ENCODE results near the gene BTNL2. TPM values are rescaled to one million over a fixed set of nuclear protein-coding genes. Genes with fewer than 3 reads are reported as not detected.
A peak's percentile ranks its signal among the peaks of the same experiment; 100 is the strongest.
"Not testable (repeated sequence)": the region's sequence is repeated elsewhere in the genome, so short reads cannot be mapped to it uniquely, and the experiment has no call there.

BTNL2 gene
- total and polyA plus RNA-seq, 12 donors: 0.31 TPM; not detected in 11

- peak in 2 of 7 donors; percentile 37 to 49 for DNase-seq
- TF ChIP-seq POLR2A (IDR thresholded peaks at IDR 0.05) (no peak), CTCF (IDR thresholded peaks at IDR 0.05) (no peak)
- no peak overlapping the region for H3K4me3 ChIP-seq
- no peaks in the 10 kb centered on the region for H3K36me3 ChIP-seq (replicated peaks in 1 of 2)
- H3K9me3 ChIP-seq (replicated peaks in 1 of 3): no peaks in the 10 kb centered on the region
- intact Hi-C loops (cut with DNase I): no loop called here
- no peaks in the 10 kb centered on the region for H3K4me1 ChIP-seq (replicated peaks in 1 of 2)
- H3K27ac ChIP-seq: no peak overlapping the region
- WGBS, 4 donors: 31 to 34% (median 33%) methylated on average over 3 of the region's 3 CpGs
- H3K27me3 ChIP-seq: peaks cover 3% of the 10 kb centered on the region
Measured at GRCh38 chr6:32369660-32370059, 37.3 kb downstream of the BTNL2 start.

- H3K4me1 ChIP-seq (replicated peaks in 1 of 2): no peaks in the 10 kb centered on the region
- H3K27me3 ChIP-seq: peaks cover 3% of the 10 kb centered on the region
- H3K9me3 ChIP-seq (replicated peaks in 1 of 3): no peaks in the 10 kb centered on the region
- intact Hi-C loops (cut with DNase I): no loop called here
- WGBS, 4 donors: 64 to 91% (median 89%) methylated on average over 3 of the region's 3 CpGs
- no peak overlapping the region for H3K4me3 ChIP-seq
- TF ChIP-seq CTCF (IDR thresholded peaks at IDR 0.05) (no peak), POLR2A (IDR thresholded peaks at IDR 0.05) (no peak)
- no peak overlapping the region for H3K27ac ChIP-seq
- no peak for DNase-seq
- H3K36me3 ChIP-seq (replicated peaks in 1 of 2): no peaks in the 10 kb centered on the region
Measured at GRCh38 chr6:32367644-32368043, 39.3 kb downstream of the BTNL2 start.

DNA sequence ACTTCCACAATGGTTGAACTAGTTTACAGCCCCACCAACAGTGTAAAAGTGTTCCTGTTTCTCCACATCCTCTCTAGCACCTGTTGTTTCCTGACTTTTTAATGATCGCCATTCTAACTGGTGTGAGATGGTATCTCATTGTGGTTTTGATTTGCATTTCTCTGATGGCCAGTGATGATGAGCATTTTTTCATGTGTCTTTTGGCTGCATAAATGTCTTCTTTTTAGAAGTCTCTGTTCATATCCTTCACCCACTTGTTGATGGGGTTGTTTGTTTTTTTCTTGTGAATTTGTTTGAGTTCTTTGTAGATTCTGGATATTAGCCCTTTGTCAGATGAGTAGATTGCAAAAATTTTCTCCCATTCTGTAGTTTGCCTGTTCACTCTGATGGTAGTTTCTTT is 47.8 kb downstream of the BTNL2 start:
- intact Hi-C loops (cut with DNase I); H3K4me3 ChIP-seq; H3K27ac ChIP-seq; DNase-seq; H3K9me3 ChIP-seq (replicated peaks in 1 of 3); H3K27me3 ChIP-seq; H3K36me3 ChIP-seq (replicated peaks in 1 of 2); H3K4me1 ChIP-seq (replicated peaks in 1 of 2): not testable (repeated sequence)
- 60 to 78% methylated on average over 1 of the region's 1 CpG; no CpG with 5 or more reads in 2 of the 4 donors for WGBS, 4 donors

DNA sequence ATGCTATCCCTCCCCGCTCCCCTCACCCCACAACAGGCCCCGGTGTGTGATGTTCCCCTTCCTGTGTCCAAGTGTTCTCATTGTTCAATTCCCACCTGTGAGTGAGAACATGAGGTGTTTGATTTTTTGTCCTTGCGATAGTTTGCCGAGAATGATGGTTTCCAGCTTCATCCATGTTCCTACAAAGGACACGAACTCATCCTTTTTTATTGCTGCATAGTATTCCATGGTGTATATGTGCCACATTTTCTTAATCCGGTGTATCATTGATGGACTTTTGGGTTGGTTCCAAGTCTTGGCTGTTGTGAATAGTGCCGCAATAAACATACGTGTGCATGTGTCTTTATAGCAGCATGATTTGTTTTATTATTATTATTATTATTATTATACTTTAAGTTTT is 48.4 kb downstream of the BTNL2 start:
- H3K27me3 ChIP-seq; H3K36me3 ChIP-seq (replicated peaks in 1 of 2); H3K4me3 ChIP-seq; DNase-seq; H3K4me1 ChIP-seq (replicated peaks in 1 of 2); intact Hi-C loops (cut with DNase I); H3K27ac ChIP-seq; H3K9me3 ChIP-seq (replicated peaks in 1 of 3): not testable (repeated sequence)
- WGBS, 4 donors: 69 to 79% (median 74%) methylated on average over 6 to 8 of the region's 8 CpGs

GRCh38 chr6:32355018-32355417 is 52.0 kb downstream of the BTNL2 start:
- Histone ChIP-seq H3K27me3 (no peaks in the 10 kb centered on the region), H3K4me1 (replicated peaks in 1 of 2) (no peaks in the 10 kb centered on the region), H3K36me3 (replicated peaks in 1 of 2) (no peaks in the 10 kb centered on the region), H3K9me3 (replicated peaks in 1 of 3) (no peaks in the 10 kb centered on the region), H3K4me3 (no peak overlapping the region), H3K27ac (no peak overlapping the region)
- intact Hi-C loops (cut with DNase I): no loop called here
- WGBS, 4 donors: 62 to 83% (median 80%) methylated on average over 1 of the region's 1 CpG
- no peak for DNase-seq
- TF ChIP-seq POLR2A (IDR thresholded peaks at IDR 0.05) (no peak), CTCF (IDR thresholded peaks at IDR 0.05) (no peak)
